ENCODE measurements around the gene IL12RB2. TPM values are rescaled to one million over a fixed set of nuclear protein-coding genes. Genes with fewer than 3 reads are reported as not detected.

IL12RB2 gene
- total and polyA plus RNA-seq, 2 donors (not counting 3 experiments of a cell fraction or from before 2014, with no cell fraction given) = 0.42 TPM; not detected in 1

- no peak overlapping the region for H3K9ac ChIP-seq (replicated peaks; ENCODE audit: extremely low read depth, insufficient read depth, low read length)
- no peak for FAIRE-seq
- POLR2A ChIA-PET = no interaction called here
Observed at GRCh38 chr1:67280696-67281095, 27.0 kb upstream of the IL12RB2 start.

More at GRCh38 chr1:67280696-67281095, 27.0 kb upstream of the IL12RB2 start:
- Histone ChIP-seq H3K79me2 (ENCODE audit: control insufficient read depth, insufficient read depth, low read length) (no peaks in the 10 kb centered on the region), H3K4me2 (ENCODE audit: insufficient read depth, low read length) (no peak overlapping the region), H3K27me3 (ENCODE audit: control insufficient read depth in 2 of 2, insufficient read depth in 2 of 2, low read length in 2 of 2) (no peaks in the 10 kb centered on the region), H2AFZ (ENCODE audit: low read depth, low read length) (no peak overlapping the region), H3K4me3 (replicated peaks in 1 of 3; ENCODE audit: insufficient read depth in 1 of 3, low read depth in 1 of 3, low read length in 3 of 3) (no peak overlapping the region), H3K36me3 (ENCODE audit: control insufficient read depth in 2 of 2, extremely low read depth in 1 of 2, insufficient read depth in 2 of 2, low read length in 2 of 2) (no peaks in the 10 kb centered on the region), H4K20me1 (replicated peaks; ENCODE audit: control insufficient read depth, extremely low read depth, insufficient read depth, low read length) (no peaks in the 10 kb centered on the region), H3K9me1 (replicated peaks; ENCODE audit: control insufficient read depth, extremely low read depth, insufficient read depth, low read length) (no peaks in the 10 kb centered on the region), H3K4me1 (ENCODE audit: control insufficient read depth, extremely low read depth, insufficient read depth, low read length) (no peaks in the 10 kb centered on the region), H3K9me3 (replicated peaks; ENCODE audit: control insufficient read depth, insufficient read depth, low read length) (no peaks in the 10 kb centered on the region), H3K27ac (ENCODE audit: insufficient read depth, low read depth, low read length) (no peak overlapping the region)
- intact Hi-C loops (cut with micrococcal nuclease) = no loop called here
- no peak for DNase-seq (ENCODE audit: low read depth, low spot score)
- TF ChIP-seq GATA2 (IDR thresholded peaks at IDR 0.05; ENCODE audit: insufficient read depth, insufficient read length, low read depth, low read length) = no peak
- no peak for TF ChIP-seq JUN (IDR thresholded peaks at IDR 0.05; ENCODE audit: borderline replicate concordance, insufficient read depth, insufficient read length, low read depth)
- TF ChIP-seq EZH2 (IDR thresholded peaks at IDR 0.05; ENCODE audit: borderline replicate concordance, low read depth, low read length, severe bottlenecking) = no peak
- no peak for TF ChIP-seq MYC (IDR thresholded peaks at IDR 0.05; ENCODE audit: low read depth, low read length)
- no peak for TF ChIP-seq POLR2A (IDR thresholded peaks at IDR 0.05; ENCODE audit: low read depth, low read length)
- no peak for TF ChIP-seq FOS (IDR thresholded peaks at IDR 0.05; ENCODE audit: borderline replicate concordance, insufficient read depth, low read length)
- no peak for TF ChIP-seq MAX (IDR thresholded peaks at IDR 0.05; ENCODE audit: insufficient read depth, insufficient read length)
- TF ChIP-seq CTCF (IDR thresholded peaks at IDR 0.05; ENCODE audit: extremely low read depth in 1 of 2, insufficient read depth in 1 of 2, low read depth in 1 of 2, low read length in 2 of 2) = no peak
- no peak for TF ChIP-seq POLR2AphosphoS5 (IDR thresholded peaks at IDR 0.05; ENCODE audit: insufficient read depth, low read depth, low read length)
- BruUV-seq (replicated peaks) = no TSS peak
- dilution Hi-C loops (cut with MboI; ENCODE audit: extremely low pct_ligation_motif_present, low sequenced_read_pairs) = no loop called here
- CTCF ChIA-PET = interaction anchor here (1.1 kb wide), 1 partner anchor 67 kb away, joined by 3 read pairs; no protein-coding TSS in a partner anchor

Measured in endothelial cell of umbilical vein (primary cell).